OCI-LY7 (cell line): ENCODE measurements around the gene SOX8. TPM values are rescaled to one million over a fixed set of nuclear protein-coding genes. Genes with fewer than 3 reads are reported as not detected.

Experiments used
- BruUV-seq: library from RNA; stranded (reverse); fragments of 400-500 nt; replicated peaks from 2 replicates; lab custom pipeline; 2021; lab: Mats Ljungman, UMichigan
- CTCF ChIA-PET: fragments of 300-600 bp; sonication (Branson Sonifier 250); formaldehyde crosslinking; loops from one replicate; lab custom pipeline; 2022; ENCODE audit warnings: antibody characterized with exemption; ENCODE audit not compliant: unreplicated experiment; lab: Charles Lee
- POLR2A ChIA-PET: fragments of 300-600 bp; sonication (Branson Sonifier 250); formaldehyde crosslinking; loops from one replicate; lab custom pipeline; 2022; ENCODE audit warnings: antibody characterized with exemption; lab: Charles Lee
- DNase-seq: peaks from one replicate; pipeline ENCODE4 v3.0.0-alpha.2; 2015; ENCODE audit warnings: low spot score
- H2AFZ ChIP-seq: fragments of 200-600 bp; sonication (generic), shearing (Covaris generic); 2 replicates; pipeline ENCODE4 v1.6.1; 2014; ENCODE audit warnings: mild to moderate bottlenecking, antibody characterized with exemption, low read length, moderate library complexity
- H3K27ac ChIP-seq: fragments of 200-600 bp; sonication (generic); 2 replicates; pipeline ENCODE4 v1.5.1; 2014; ENCODE audit warnings: mixed run types, low read depth, mild to moderate bottlenecking, moderate library complexity, low read length, inconsistent platforms; ENCODE audit not compliant: poor library complexity, severe bottlenecking
- H3K36me3 ChIP-seq: fragments of 200-600 bp; sonication (generic); 2 replicates; pipeline ENCODE4 v1.6.1; 2014; ENCODE audit warnings: mild to moderate bottlenecking, antibody characterized with exemption, low read length, moderate library complexity, mixed read lengths; ENCODE audit not compliant: insufficient read depth
- H3K4me1 ChIP-seq: fragments of 200-600 bp; sonication (generic); 2 replicates; pipeline ENCODE4 v1.5.1; 2014; ENCODE audit warnings: mild to moderate bottlenecking, low read length; ENCODE audit not compliant: insufficient read depth, poor library complexity, severe bottlenecking
- H3K4me2 ChIP-seq: fragments of 200-600 bp; sonication (generic); 2 replicates; pipeline ENCODE4 v1.6.1; 2014; ENCODE audit warnings: mild to moderate bottlenecking, low read length
- H3K4me3 ChIP-seq: fragments of 200-600 bp; sonication (generic); 2 replicates; pipeline ENCODE4 v1.5.1; 2014; ENCODE audit warnings: mild to moderate bottlenecking, low read depth, low read length; ENCODE audit not compliant: poor library complexity, severe bottlenecking
- H3K79me2 ChIP-seq: fragments of 200-600 bp; sonication (generic); 2 replicates; pipeline ENCODE4 v1.6.1; 2016; ENCODE audit warnings: low read depth, mild to moderate bottlenecking, low read length, moderate library complexity, mixed read lengths; ENCODE audit not compliant: insufficient read depth
- H3K9me2 ChIP-seq: fragments of 200-600 bp; sonication (generic); 2 replicates; pipeline ENCODE4 v1.6.1; 2016; ENCODE audit warnings: mild to moderate bottlenecking, low read length, mixed read lengths; ENCODE audit not compliant: insufficient read depth
- H3K9me3 ChIP-seq: fragments of 200-600 bp; sonication (generic); 2 replicates; pipeline ENCODE4 v1.6.1; 2014; ENCODE audit warnings: mild to moderate bottlenecking, mixed run types, low read length, mixed read lengths
- H4K20me1 ChIP-seq: fragments of 200-600 bp; sonication (generic); 2 replicates; pipeline ENCODE4 v1.6.1; 2014; ENCODE audit warnings: mild to moderate bottlenecking, antibody characterized with exemption, low read length, moderate library complexity, mixed read lengths; ENCODE audit not compliant: insufficient read depth
- EZH2phosphoT487 ChIP-seq: fragments of 200-600 bp; sonication (generic); IDR thresholded peaks from 2 replicates; pipeline ENCODE4 v1.6.1; 2018; ENCODE audit warnings: low read depth, borderline replicate concordance, mild to moderate bottlenecking, mixed run types, antibody characterized with exemption, low read length, moderate library complexity, mixed read lengths
- intact Hi-C: fragments of 100-400 bp; cut with micrococcal nuclease; formaldehyde crosslinking; loops from one replicate; pipeline ENCODE4 v1.10.0; 2022; ENCODE audit not compliant: unreplicated experiment
- total RNA-seq, 2 experiments: library from RNA; depleted of rRNA in 1 of 2; stranded (reverse); fragments of >200 nt in 1 of 2; shearing (Covaris generic) in 1 of 2; gene quantifications; 2 replicates each; pipeline ENCODE4 v1.2.3, GENCODE V29; 2014 to 2022
- TF ChIP-seq, protein P1 (sequence below): fragments of 200-600 bp; sonication (generic); conservative IDR thresholded peaks from 2 replicates; pipeline ENCODE4 v1.5.1; 2014; ENCODE audit warnings: mild to moderate bottlenecking, antibody characterized with exemption, low read length, moderate library complexity, mixed read lengths

Gene SOX8
- total RNA-seq, 2 experiments from 2014 or later = 0.85 to 2.4 TPM

DNA sequence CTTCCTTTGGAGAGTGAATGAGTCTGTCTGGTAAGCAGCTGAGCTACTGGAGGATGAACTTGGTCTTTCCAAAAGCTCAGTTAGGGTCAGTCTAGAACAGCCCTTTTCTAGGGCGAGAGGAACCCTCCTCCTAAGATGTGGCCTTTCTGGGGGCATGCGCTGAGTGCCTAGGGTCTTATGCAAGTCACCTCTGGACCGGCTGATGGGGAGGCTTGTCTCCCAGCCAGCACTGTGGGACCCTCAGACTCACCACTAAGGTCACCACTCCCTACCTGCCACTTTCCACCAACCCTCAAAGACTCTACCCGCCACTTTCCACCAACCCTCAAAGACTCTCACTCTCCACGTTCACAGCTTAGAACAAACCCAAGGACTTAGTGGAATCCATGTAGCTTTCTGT, 37.6 kb upstream of the SOX8 start:
- H3K9me2 ChIP-seq = no peaks in the 10 kb centered on the region
- no peak overlapping the region for H3K4me2 ChIP-seq
- intact Hi-C loops = no loop called here
- POLR2A ChIA-PET = interaction anchor here (1.1 kb wide), 1 partner anchor 10 kb away, joined by 4 read pairs; no protein-coding TSS in a partner anchor
- H3K4me1 ChIP-seq = no peaks in the 10 kb centered on the region
- no peak overlapping the region for H3K4me3 ChIP-seq
- CTCF ChIA-PET = interaction anchor here (0.6 kb wide), 1 partner anchor 40 kb away, joined by 3 read pairs; no protein-coding TSS in a partner anchor
- no peak for TF ChIP-seq EZH2phosphoT487
- TF ChIP-seq, protein P1, sequence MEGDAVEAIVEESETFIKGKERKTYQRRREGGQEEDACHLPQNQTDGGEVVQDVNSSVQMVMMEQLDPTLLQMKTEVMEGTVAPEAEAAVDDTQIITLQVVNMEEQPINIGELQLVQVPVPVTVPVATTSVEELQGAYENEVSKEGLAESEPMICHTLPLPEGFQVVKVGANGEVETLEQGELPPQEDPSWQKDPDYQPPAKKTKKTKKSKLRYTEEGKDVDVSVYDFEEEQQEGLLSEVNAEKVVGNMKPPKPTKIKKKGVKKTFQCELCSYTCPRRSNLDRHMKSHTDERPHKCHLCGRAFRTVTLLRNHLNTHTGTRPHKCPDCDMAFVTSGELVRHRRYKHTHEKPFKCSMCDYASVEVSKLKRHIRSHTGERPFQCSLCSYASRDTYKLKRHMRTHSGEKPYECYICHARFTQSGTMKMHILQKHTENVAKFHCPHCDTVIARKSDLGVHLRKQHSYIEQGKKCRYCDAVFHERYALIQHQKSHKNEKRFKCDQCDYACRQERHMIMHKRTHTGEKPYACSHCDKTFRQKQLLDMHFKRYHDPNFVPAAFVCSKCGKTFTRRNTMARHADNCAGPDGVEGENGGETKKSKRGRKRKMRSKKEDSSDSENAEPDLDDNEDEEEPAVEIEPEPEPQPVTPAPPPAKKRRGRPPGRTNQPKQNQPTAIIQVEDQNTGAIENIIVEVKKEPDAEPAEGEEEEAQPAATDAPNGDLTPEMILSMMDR = no peak
- H3K27ac ChIP-seq = no peak overlapping the region
- no peak overlapping the region for H2AFZ ChIP-seq
- peaks cover 31% of the 10 kb centered on the region for H3K36me3 ChIP-seq
- H3K79me2 ChIP-seq = no peaks in the 10 kb centered on the region
- no peaks in the 10 kb centered on the region for H4K20me1 ChIP-seq
- peaks cover 14% of the 10 kb centered on the region for H3K9me3 ChIP-seq
- DNase-seq = no peak
- BruUV-seq = no TSS peak

DNA sequence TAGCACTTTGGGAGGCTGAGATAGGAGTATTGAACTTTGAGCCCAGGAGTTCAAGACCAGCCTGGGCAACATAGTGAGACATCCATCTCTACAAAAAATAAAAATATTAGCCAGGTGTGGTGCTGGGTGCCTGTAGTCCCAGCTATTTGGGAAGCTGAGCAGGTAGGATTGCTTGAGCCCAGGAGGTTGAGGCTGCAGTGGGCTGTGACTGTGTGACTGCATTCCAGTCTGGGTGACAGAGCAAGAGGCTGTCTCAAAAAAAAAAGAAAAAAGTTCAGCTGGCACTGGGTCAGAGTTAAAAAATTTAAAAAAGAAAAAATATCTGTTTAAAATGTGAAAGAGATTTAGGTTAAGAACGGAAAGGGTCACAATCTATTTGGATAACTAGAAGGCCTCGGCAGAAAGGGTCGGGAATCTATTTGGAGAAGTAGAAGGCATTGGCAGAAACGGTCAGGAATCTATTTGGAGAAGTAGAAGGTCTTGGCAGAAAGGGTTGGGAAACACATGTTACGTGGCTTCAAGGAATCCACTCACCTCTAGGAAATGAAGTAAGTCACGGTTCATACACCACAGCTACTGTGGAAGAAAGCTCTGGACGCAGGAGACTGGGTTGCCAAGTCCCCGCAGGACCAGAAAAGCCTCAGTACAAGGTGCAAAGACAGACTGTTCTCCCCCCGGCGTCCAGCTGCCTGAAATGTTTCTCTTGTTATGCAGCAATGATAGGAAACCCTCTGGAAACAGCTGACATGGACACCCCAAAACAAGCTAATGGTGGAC, 36.1 kb upstream of the SOX8 start:
- ChIA-PET POLR2A (interaction anchor here (0.5 kb wide), 1 partner anchor 1274 kb away, joined by 3 read pairs; no protein-coding TSS in a partner anchor), CTCF (no interaction called here)
- intact Hi-C loops = no loop called here
- H3K9me2 ChIP-seq = no peaks in the 10 kb centered on the region
- no peak overlapping the region for H3K4me2 ChIP-seq
- DNase-seq = no peak
- H3K4me1 ChIP-seq = no peaks in the 10 kb centered on the region
- no peak for TF ChIP-seq EZH2phosphoT487
- TF ChIP-seq, protein P1 = no peak
- BruUV-seq = no TSS peak
- no peak overlapping the region for H3K4me3 ChIP-seq
- H4K20me1 ChIP-seq = no peaks in the 10 kb centered on the region
- peaks cover 31% of the 10 kb centered on the region for H3K36me3 ChIP-seq
- peaks cover 14% of the 10 kb centered on the region for H3K9me3 ChIP-seq
- H2AFZ ChIP-seq = no peak overlapping the region
- no peaks in the 10 kb centered on the region for H3K79me2 ChIP-seq
- H3K27ac ChIP-seq = no peak overlapping the region

DNA sequence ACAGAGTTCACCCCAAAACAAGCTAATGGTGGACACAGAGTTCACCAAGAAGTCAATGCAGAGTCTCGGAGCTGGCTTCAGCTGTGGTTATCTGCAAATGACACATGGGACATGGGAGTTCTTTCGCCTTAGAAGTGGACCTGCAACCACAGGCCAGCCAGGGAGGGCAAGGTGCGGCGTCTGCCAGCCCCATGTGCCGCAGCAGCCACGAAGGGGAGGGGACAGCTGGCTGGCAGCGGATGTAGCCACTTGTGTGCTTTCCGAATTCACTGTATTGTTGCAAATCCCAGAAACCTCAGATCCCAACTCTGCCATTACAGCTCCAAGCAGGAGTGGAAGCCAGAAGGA, 35.5 kb upstream of the SOX8 start:
- no peaks in the 10 kb centered on the region for H3K9me2 ChIP-seq
- no peaks in the 10 kb centered on the region for H3K4me1 ChIP-seq
- TF ChIP-seq, protein P1 = no peak
- TF ChIP-seq EZH2phosphoT487 = no peak
- H2AFZ ChIP-seq = no peak overlapping the region
- DNase-seq = no peak
- POLR2A ChIA-PET = interaction anchor here (0.5 kb wide), 1 partner anchor 1274 kb away, joined by 3 read pairs; no protein-coding TSS in a partner anchor
- CTCF ChIA-PET = no interaction called here
- no peak overlapping the region for H3K27ac ChIP-seq
- intact Hi-C loops = no loop called here
- no TSS peak for BruUV-seq
- H3K36me3 ChIP-seq = peaks cover 30% of the 10 kb centered on the region
- no peak overlapping the region for H3K4me3 ChIP-seq
- H4K20me1 ChIP-seq = no peaks in the 10 kb centered on the region
- H3K4me2 ChIP-seq = no peak overlapping the region
- no peaks in the 10 kb centered on the region for H3K79me2 ChIP-seq
- peaks cover 14% of the 10 kb centered on the region for H3K9me3 ChIP-seq
